ENCODE results near the gene TRAF5.
A peak's percentile ranks its signal among the peaks of the same experiment; 100 is the strongest.

The TRAF5 gene

DNA sequence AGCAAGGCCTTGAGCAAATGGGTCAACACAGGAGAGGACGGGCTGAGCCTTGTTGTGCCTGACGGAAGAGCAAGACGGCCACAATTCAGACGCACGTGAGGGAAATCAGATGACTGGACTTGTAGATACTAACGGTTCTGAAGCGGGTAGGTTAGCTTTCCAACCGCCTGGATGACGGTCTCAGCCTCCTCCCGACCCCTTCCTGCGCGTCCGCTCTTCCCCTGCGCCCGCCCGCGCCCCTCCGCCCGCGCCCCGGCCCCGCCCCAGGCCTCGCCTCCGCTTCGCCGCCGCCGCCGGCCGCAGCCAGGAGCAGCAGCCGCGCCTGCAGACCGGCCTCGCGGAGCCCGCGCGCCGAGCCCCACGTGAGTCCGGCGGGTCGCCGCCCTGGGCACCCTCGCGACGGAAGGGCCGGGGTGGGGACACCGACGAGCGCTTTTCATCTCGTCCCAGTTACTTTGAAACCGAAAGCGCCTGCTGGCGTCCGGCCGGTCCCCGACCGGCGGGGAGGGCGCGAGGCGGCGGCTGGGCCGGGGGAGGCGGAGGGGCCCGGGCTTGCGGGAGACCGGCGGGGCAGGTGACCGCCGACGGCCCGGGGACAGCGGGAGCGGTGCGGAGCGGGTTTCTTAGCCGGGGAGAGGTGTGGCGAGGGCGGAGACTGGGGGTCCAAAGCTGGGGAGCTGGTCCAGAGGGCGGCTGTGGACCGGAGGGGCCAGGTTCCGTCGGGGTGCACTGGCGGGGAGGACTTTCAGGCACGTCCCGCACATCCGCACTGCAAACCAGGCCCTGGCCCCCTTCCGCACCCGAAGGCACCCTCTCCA lies at the start of gene TRAF5:
Gene TRAF5, plus strand, starts transcription at position 306 of the 818 bp plus-strand sequence. CDS start 26,407 bp downstream, outside the sequence.
- H3K79me2 ChIP-seq (ENCODE audit: insufficient read depth, low read length), result peaks cover 62% of the 10 kb centered on the region
- no peaks in the 10 kb centered on the region for H3F3A ChIP-seq (ENCODE audit: low read depth)
- H3K4me2 ChIP-seq (ENCODE audit: low read depth, low read length, poor library complexity, severe bottlenecking), result peak within 1 kb of the TSS; percentile 94
- peak within 1 kb of the TSS; percentile 86 for H2AFZ ChIP-seq (ENCODE audit: low read length)
- H3K9me3 ChIP-seq (ENCODE audit: insufficient read depth, low read depth, low read length), result no peaks in the 10 kb centered on the region
- peak within 1 kb of the TSS; percentile 95 for H3K9ac ChIP-seq (ENCODE audit: low read depth, low read length, poor library complexity, severe bottlenecking)
- H3K4me3 ChIP-seq (ENCODE audit: low read length, poor library complexity, severe bottlenecking), result peak within 1 kb of the TSS; percentile 82
- H3K36me3 ChIP-seq (ENCODE audit: insufficient read depth, low read length), result no peaks in the 10 kb centered on the region
- no peaks in the 10 kb centered on the region for H3K27me3 ChIP-seq (ENCODE audit: insufficient read depth, low read length, poor library complexity, severe bottlenecking)
- peaks cover 63% of the 10 kb centered on the region for H3K4me1 ChIP-seq (ENCODE audit: insufficient read depth, low read length, poor library complexity, severe bottlenecking)
- TF ChIP-seq EZH2phosphoT487 (IDR thresholded peaks at IDR 0.05; ENCODE audit: borderline replicate concordance), result no peak
- TF ChIP-seq CTCF (conservative IDR thresholded peaks at IDR 0.05; ENCODE audit: low read length), result no peak
- H3K9me2 ChIP-seq (replicated peaks; ENCODE audit: low read depth, low read length), result no peaks in the 10 kb centered on the region
- H4K20me1 ChIP-seq (ENCODE audit: insufficient read depth, low read length, poor library complexity, severe bottlenecking), result peaks cover 38% of the 10 kb centered on the region

DNA sequence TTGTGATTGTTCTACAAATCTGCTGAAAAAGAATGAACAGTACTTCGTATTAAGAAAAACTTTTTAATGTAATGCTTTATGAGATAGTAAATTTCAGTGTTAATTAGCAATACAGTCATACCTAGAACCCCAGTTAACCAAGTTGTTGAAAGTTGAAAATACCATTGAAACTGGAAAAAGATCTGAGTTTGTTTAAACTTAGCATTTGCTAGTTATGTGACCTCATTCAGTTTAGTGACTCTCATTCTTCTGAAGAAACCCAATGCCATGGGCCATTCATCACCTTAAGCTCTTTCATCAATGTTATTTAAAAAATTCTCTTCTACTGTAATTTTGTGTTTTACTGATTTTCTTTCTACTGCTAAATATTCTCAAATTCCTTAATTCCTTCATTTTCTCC lies 47.3 kb upstream of the TRAF5 start:
- Histone ChIP-seq H3K9ac (ENCODE audit: low read depth, low read length, poor library complexity, severe bottlenecking) (no peak overlapping the region), H3K4me1 (ENCODE audit: insufficient read depth, low read length, poor library complexity, severe bottlenecking) (no peaks in the 10 kb centered on the region), H3K79me2 (ENCODE audit: insufficient read depth, low read length) (no peaks in the 10 kb centered on the region), H3K9me2 (replicated peaks; ENCODE audit: low read depth, low read length) (no peaks in the 10 kb centered on the region), H2AFZ (ENCODE audit: low read length) (no peak overlapping the region), H3K4me2 (ENCODE audit: low read depth, low read length, poor library complexity, severe bottlenecking) (no peak overlapping the region), H3K4me3 (ENCODE audit: low read length, poor library complexity, severe bottlenecking) (no peak overlapping the region), H4K20me1 (ENCODE audit: insufficient read depth, low read length, poor library complexity, severe bottlenecking) (no peaks in the 10 kb centered on the region), H3K9me3 (ENCODE audit: insufficient read depth, low read depth, low read length) (no peaks in the 10 kb centered on the region), H3K27me3 (ENCODE audit: insufficient read depth, low read length, poor library complexity, severe bottlenecking) (no peaks in the 10 kb centered on the region), H3K36me3 (ENCODE audit: insufficient read depth, low read length) (peaks cover 72% of the 10 kb centered on the region), H3F3A (ENCODE audit: low read depth) (no peaks in the 10 kb centered on the region)
- no peak for TF ChIP-seq CTCF (conservative IDR thresholded peaks at IDR 0.05; ENCODE audit: low read length)
- no peak for TF ChIP-seq EZH2phosphoT487 (IDR thresholded peaks at IDR 0.05; ENCODE audit: borderline replicate concordance)

- peaks cover 70% of the 10 kb centered on the region for H3K36me3 ChIP-seq (ENCODE audit: insufficient read depth, low read length)
- TF ChIP-seq CTCF (conservative IDR thresholded peaks at IDR 0.05; ENCODE audit: low read length), result no peak
- TF ChIP-seq EZH2phosphoT487 (IDR thresholded peaks at IDR 0.05; ENCODE audit: borderline replicate concordance), result no peak
- H3K9me2 ChIP-seq (replicated peaks; ENCODE audit: low read depth, low read length), result no peaks in the 10 kb centered on the region
- no peak overlapping the region for H3K4me3 ChIP-seq (ENCODE audit: low read length, poor library complexity, severe bottlenecking)
- H3K27me3 ChIP-seq (ENCODE audit: insufficient read depth, low read length, poor library complexity, severe bottlenecking), result no peaks in the 10 kb centered on the region
- no peaks in the 10 kb centered on the region for H3F3A ChIP-seq (ENCODE audit: low read depth)
- no peaks in the 10 kb centered on the region for H4K20me1 ChIP-seq (ENCODE audit: insufficient read depth, low read length, poor library complexity, severe bottlenecking)
- no peaks in the 10 kb centered on the region for H3K4me1 ChIP-seq (ENCODE audit: insufficient read depth, low read length, poor library complexity, severe bottlenecking)
- H3K9me3 ChIP-seq (ENCODE audit: insufficient read depth, low read depth, low read length), result no peaks in the 10 kb centered on the region
- no peak overlapping the region for H3K4me2 ChIP-seq (ENCODE audit: low read depth, low read length, poor library complexity, severe bottlenecking)
- peaks cover 4% of the 10 kb centered on the region; the same call in 1 of the 2 replicates for H3K79me2 ChIP-seq (ENCODE audit: insufficient read depth, low read length)
- no peak overlapping the region for H3K9ac ChIP-seq (ENCODE audit: low read depth, low read length, poor library complexity, severe bottlenecking)
- H2AFZ ChIP-seq (ENCODE audit: low read length), result no peak overlapping the region
Observed at GRCh38 chr1:211280910-211281309, 45.7 kb upstream of the TRAF5 start.
